ENCODE measurements around the gene TRIM29.

TRIM29 gene

GRCh38 chr11:120065876-120066275 is 72.0 kb downstream of the TRIM29 start:
- Histone ChIP-seq H3K27me3 (peaks cover 0 to 22% of the 10 kb centered on the region in 2 donors), H3K9me3 (no peaks in the 10 kb centered on the region), H3K4me1 (peaks cover 0 to 13% (median 7%) of the 10 kb centered on the region in 4 donors), H3K27ac (no peak overlapping the region), H3K4me3 (no peak overlapping the region), H3K36me3 (no peaks in the 10 kb centered on the region)
- intact Hi-C loops (cut with DNase I; ENCODE audit: low total_unique reads), result no loop called here
- TF ChIP-seq CTCF (IDR thresholded peaks at IDR 0.05), result no peak
- DNase-seq, result no peak

GRCh38 chr11:120065176-120065575 is 72.7 kb downstream of the TRIM29 start:
- H3K27me3 ChIP-seq, result peaks cover 0 to 22% of the 10 kb centered on the region in 2 donors
- intact Hi-C loops (cut with DNase I; ENCODE audit: low total_unique reads), result no loop called here
- H3K4me3 ChIP-seq, result no peak overlapping the region
- no peak for TF ChIP-seq CTCF (IDR thresholded peaks at IDR 0.05)
- no peak overlapping the region for H3K27ac ChIP-seq
- H3K9me3 ChIP-seq, result no peaks in the 10 kb centered on the region
- H3K4me1 ChIP-seq, result peaks cover 0 to 15% (median 8%) of the 10 kb centered on the region in 4 donors
- no peak for DNase-seq
- H3K36me3 ChIP-seq, result no peaks in the 10 kb centered on the region

GRCh38 chr11:120064341-120064740 is 73.6 kb downstream of the TRIM29 start:
- peaks cover 0 to 22% of the 10 kb centered on the region in 2 donors for H3K27me3 ChIP-seq
- intact Hi-C loops (cut with DNase I; ENCODE audit: low total_unique reads), result no loop called here
- H3K27ac ChIP-seq, result no peak overlapping the region
- no peaks in the 10 kb centered on the region for H3K9me3 ChIP-seq
- H3K4me1 ChIP-seq, result peaks cover 0 to 15% (median 8%) of the 10 kb centered on the region in 4 donors
- H3K4me3 ChIP-seq, result no peak overlapping the region
- no peak for TF ChIP-seq CTCF (IDR thresholded peaks at IDR 0.05)
- H3K36me3 ChIP-seq, result no peaks in the 10 kb centered on the region
- no peak for DNase-seq

GRCh38 chr11:120063686-120064340 is 74.1 kb downstream of the TRIM29 start:
- DNase-seq, result no peak
- no peak for TF ChIP-seq CTCF (IDR thresholded peaks at IDR 0.05)
- H3K9me3 ChIP-seq, result no peaks in the 10 kb centered on the region
- intact Hi-C loops (cut with DNase I; ENCODE audit: low total_unique reads), result no loop called here
- H3K27me3 ChIP-seq, result peaks cover 0 to 22% of the 10 kb centered on the region in 2 donors
- no peaks in the 10 kb centered on the region for H3K36me3 ChIP-seq
- no peak overlapping the region for H3K4me3 ChIP-seq
- H3K27ac ChIP-seq, result no peak overlapping the region
- peaks cover 0 to 15% (median 8%) of the 10 kb centered on the region in 4 donors for H3K4me1 ChIP-seq

GRCh38 chr11:120062561-120062930 is 75.4 kb downstream of the TRIM29 start:
- Histone ChIP-seq H3K4me1 (peaks cover 0 to 15% (median 9%) of the 10 kb centered on the region in 4 donors), H3K9me3 (no peaks in the 10 kb centered on the region), H3K27ac (no peak overlapping the region), H3K27me3 (peaks cover 0 to 18% of the 10 kb centered on the region in 2 donors), H3K36me3 (no peaks in the 10 kb centered on the region), H3K4me3 (no peak overlapping the region)
- TF ChIP-seq CTCF (IDR thresholded peaks at IDR 0.05), result no peak
- intact Hi-C loops (cut with DNase I; ENCODE audit: low total_unique reads), result no loop called here
- DNase-seq, result no peak

All from tibial artery (tissue), 4 donors.